Tracheal epithelial cell (primary cell): Measurements from ENCODE around the gene DNAJB8. TPM values are rescaled to one million over a fixed set of nuclear protein-coding genes. Genes with fewer than 3 reads are reported as not detected.

Experiments used
- total RNA-seq: library from RNA; depleted of rRNA; stranded (reverse); fragments of >200 nt; gene quantifications from 2 replicates; pipeline ENCODE4 v1.2.1, GENCODE V29; 2014

DNAJB8 gene
- not detected in 2 replicates for total RNA-seq

DNA sequence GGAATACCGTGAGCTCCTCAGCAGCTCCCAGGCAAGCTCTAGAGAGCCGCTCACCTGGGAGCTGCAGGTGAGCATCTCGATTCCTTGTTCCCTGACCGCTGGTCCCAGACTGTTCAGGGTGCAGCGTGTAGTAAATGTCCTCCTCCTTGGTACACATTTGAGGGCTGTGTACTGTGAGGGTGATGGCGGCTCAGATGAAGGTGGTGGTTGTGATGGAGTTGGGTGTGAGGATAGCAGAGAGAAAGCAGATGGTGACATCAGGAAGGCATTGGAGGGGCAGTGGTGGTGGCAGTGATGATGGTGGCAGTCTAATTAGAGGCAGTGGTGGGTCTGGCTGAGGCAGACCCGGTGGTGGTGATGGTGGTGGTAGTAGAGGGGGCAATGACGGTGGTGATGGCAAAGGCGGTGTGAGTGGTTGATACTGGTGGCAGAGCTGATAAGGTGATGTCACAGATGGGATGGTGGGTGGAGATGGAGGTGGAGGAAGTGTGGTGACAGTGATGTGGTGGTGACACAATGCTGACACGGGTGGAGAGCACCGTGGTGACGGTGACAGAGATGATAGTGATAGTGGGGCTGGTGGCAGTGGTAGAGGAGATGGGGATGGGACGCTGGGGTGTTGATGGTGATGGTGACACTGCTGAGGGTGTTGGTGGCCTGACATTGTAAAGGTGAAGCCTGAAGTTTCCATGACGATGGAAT, at the start of gene DNAJB8:
Gene DNAJB8, minus strand, starts transcription at position 51 of the 702 bp plus-strand sequence. CDS start 3,645 bp downstream, outside the sequence.

GRCh38 chr3:128492671-128493569, 26.2 kb upstream of the DNAJB8 start, which contains the start of gene GATA2:
TSS of gene GATA2 (minus strand) at chr3:128493201. CDS start at chr3:128487031, 6,170 bp downstream.

Other genes starting within 250 kb of the DNAJB8 start
- gene GATA2, start 26.3 kb upstream of the DNAJB8 start, total RNA-seq = under 0.01 TPM in 1 of 2 replicates, not detected in the other
- gene RPN1, start 183.9 kb upstream of the DNAJB8 start, total RNA-seq = 369 and 510 TPM in 2 replicates